Hepatocyte (in vitro differentiated cells): Measurements from ENCODE around the gene ITPKB. TPM values are rescaled to one million over a fixed set of nuclear protein-coding genes. Genes with fewer than 3 reads are reported as not detected.
A peak's percentile ranks its signal among the peaks of the same experiment; 100 is the strongest.

Source experiments
- DNase-seq: peaks from one replicate; pipeline ENCODE4 v3.0.0-alpha.2; 2016; ENCODE audit warnings: low spot score
- H2AFZ ChIP-seq: fragments of 200-600 bp; sonication (generic); 2 replicates; pipeline ENCODE4 v1.6.0; 2016; ENCODE audit warnings: antibody characterized with exemption, mild to moderate bottlenecking
- H3K27ac ChIP-seq: fragments of 200-600 bp; sonication (generic); 2 replicates; pipeline ENCODE4 v1.5.1; 2016; ENCODE audit warnings: mild to moderate bottlenecking
- H3K27me3 ChIP-seq: fragments of 200-600 bp; sonication (generic); 2 replicates; pipeline ENCODE4 v1.6.1; 2016
- H3K36me3 ChIP-seq: fragments of 200-600 bp; sonication (generic); replicated peaks from 2 replicates; pipeline ENCODE4 v1.5.1; 2016; ENCODE audit warnings: low read depth; ENCODE audit not compliant: insufficient read depth
- H3K4me1 ChIP-seq: fragments of 200-600 bp; sonication (generic); 2 replicates; pipeline ENCODE4 v1.5.1; 2016; ENCODE audit warnings: mild to moderate bottlenecking, moderate library complexity; ENCODE audit not compliant: insufficient read depth
- H3K4me2 ChIP-seq: fragments of 200-600 bp; sonication (generic); 2 replicates; pipeline ENCODE4 v1.6.0; 2016
- H3K4me3 ChIP-seq: fragments of 200-600 bp; sonication (generic); 2 replicates; pipeline ENCODE4 v1.5.1; 2016; ENCODE audit warnings: mild to moderate bottlenecking
- H3K79me2 ChIP-seq: fragments of 200-600 bp; sonication (generic); 2 replicates; pipeline ENCODE4 v1.6.0; 2017; ENCODE audit warnings: mild to moderate bottlenecking
- H3K9me2 ChIP-seq: fragments of 200-600 bp; sonication (generic); replicated peaks from 2 replicates; pipeline ENCODE4 v1.6.0; 2017; ENCODE audit warnings: mild to moderate bottlenecking; ENCODE audit not compliant: insufficient read depth
- H3K9me3 ChIP-seq: fragments of 200-600 bp; sonication (generic); 2 replicates; pipeline ENCODE4 v1.5.1; 2016; ENCODE audit warnings: low read depth, mild to moderate bottlenecking
- H4K20me1 ChIP-seq: fragments of 200-600 bp; sonication (generic); 2 replicates; pipeline ENCODE4 v1.6.0; 2016; ENCODE audit warnings: mild to moderate bottlenecking; ENCODE audit not compliant: insufficient read depth, poor library complexity, severe bottlenecking
- EZH2 ChIP-seq: fragments of 200-600 bp; sonication (generic); IDR thresholded peaks from 2 replicates; pipeline ENCODE4 v1.6.1; 2016; ENCODE audit warnings: antibody characterized with exemption, mild to moderate bottlenecking, borderline replicate concordance
- EZH2phosphoT487 ChIP-seq: fragments of 200-600 bp; sonication (generic); IDR thresholded peaks from one replicate; pipeline ENCODE4 v1.6.1; 2018; ENCODE audit warnings: antibody characterized with exemption, mild to moderate bottlenecking, low read depth, moderate library complexity; ENCODE audit not compliant: unreplicated experiment, severe bottlenecking
- WGBS: methylation state at CpG from one replicate; pipeline ENCODE4 v1.1.6; 2016; ENCODE audit warnings: low lambda C conversion rate; ENCODE audit errors: missing lambda C conversion rate; 5-methylcytosine and 5-hydroxymethylcytosine counted together
- polyA plus RNA-seq: library from polyadenylated mRNA; unstranded; fragments of >200 nt; fragmentation: Nextera tagmentation; extraction: Ambion mirVana; gene quantifications from 2 replicates; pipeline ENCODE4 v1.2.1, GENCODE V29; 2016
- total RNA-seq: library from RNA; depleted of rRNA; stranded (reverse); fragments of >200 nt; gene quantifications from 2 replicates; pipeline ENCODE4 v1.2.3, GENCODE V29; 2014
- TF ChIP-seq, protein P1 (sequence below): fragments of 200-600 bp; sonication (generic); IDR thresholded peaks from 2 replicates; pipeline ENCODE4 v1.5.1; 2016; ENCODE audit warnings: antibody characterized with exemption, mild to moderate bottlenecking; ENCODE audit not compliant: poor library complexity

Gene ITPKB
- total and polyA plus RNA-seq, 2 experiments from 2014 or later: 11.0 to 13.8 TPM

GRCh38 chr1:226678251-226678650 is 60.8 kb downstream of the ITPKB start:
- Histone ChIP-seq H3K27ac (no peak overlapping the region), H3K9me2 (no peaks in the 10 kb centered on the region), H3K9me3 (no peaks in the 10 kb centered on the region), H3K36me3 (no peaks in the 10 kb centered on the region), H3K4me2 (no peak overlapping the region), H3K4me3 (no peak overlapping the region), H3K27me3 (no peaks in the 10 kb centered on the region), H3K79me2 (no peaks in the 10 kb centered on the region), H2AFZ (no peak overlapping the region), H4K20me1 (no peaks in the 10 kb centered on the region), H3K4me1 (peaks cover 7% of the 10 kb centered on the region)
- no peak for TF ChIP-seq EZH2
- TF ChIP-seq, protein P1, sequence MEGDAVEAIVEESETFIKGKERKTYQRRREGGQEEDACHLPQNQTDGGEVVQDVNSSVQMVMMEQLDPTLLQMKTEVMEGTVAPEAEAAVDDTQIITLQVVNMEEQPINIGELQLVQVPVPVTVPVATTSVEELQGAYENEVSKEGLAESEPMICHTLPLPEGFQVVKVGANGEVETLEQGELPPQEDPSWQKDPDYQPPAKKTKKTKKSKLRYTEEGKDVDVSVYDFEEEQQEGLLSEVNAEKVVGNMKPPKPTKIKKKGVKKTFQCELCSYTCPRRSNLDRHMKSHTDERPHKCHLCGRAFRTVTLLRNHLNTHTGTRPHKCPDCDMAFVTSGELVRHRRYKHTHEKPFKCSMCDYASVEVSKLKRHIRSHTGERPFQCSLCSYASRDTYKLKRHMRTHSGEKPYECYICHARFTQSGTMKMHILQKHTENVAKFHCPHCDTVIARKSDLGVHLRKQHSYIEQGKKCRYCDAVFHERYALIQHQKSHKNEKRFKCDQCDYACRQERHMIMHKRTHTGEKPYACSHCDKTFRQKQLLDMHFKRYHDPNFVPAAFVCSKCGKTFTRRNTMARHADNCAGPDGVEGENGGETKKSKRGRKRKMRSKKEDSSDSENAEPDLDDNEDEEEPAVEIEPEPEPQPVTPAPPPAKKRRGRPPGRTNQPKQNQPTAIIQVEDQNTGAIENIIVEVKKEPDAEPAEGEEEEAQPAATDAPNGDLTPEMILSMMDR: no peak
- TF ChIP-seq EZH2phosphoT487: no peak
- 94% methylated on average over 2 of the region's 2 CpGs for WGBS
- no peak for DNase-seq

DNA sequence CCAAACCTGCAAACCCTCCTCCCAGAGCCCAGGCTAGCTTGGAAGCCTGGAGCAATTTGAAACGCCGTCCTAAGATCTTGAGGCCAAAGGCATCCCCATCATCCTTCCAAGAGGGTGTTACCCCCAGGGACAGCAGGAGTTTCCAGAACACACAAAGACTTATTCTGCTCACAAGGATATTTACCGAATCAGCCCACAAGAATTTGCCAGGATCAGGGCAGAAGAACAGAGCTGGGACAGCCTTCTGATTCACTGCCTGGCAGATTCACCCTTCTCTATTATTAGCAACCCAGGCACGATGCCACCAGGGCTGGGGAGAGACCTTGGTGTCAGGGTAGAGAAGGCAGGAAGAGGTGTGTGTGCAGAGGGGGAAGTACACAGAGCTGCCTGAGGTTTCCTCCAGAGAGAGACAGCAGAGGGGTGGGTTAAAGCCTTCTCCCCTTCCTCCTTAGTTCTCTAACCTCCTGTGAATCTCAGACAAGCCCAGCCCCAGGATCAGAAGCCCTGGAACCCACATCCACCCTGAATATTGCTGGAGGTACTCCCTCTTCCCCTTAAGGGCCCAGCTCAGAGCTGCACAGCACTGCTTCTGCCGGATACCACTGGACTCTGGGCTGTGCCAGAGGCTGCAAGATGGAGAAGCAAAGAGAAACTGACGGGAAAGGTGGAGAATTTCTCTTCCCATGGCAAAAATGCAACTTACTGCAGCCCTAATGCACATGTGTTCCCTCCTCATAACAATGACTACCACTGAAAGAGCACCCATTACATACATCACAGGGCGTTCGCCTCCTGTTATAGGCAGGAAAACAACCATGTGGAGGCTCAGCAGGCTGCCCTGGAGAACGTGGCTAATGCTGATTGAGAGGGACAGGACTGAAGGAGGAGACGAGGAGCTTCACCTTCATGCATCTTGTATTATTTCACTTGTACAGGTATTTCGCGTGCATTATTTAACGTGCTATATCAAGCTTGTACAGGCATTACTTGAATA is 61.8 kb downstream of the ITPKB start:
- H3K4me3 ChIP-seq: no peak overlapping the region
- no peaks in the 10 kb centered on the region for H3K9me3 ChIP-seq
- H2AFZ ChIP-seq: no peak overlapping the region
- no peak overlapping the region for H3K4me2 ChIP-seq
- peak; percentile 50 for DNase-seq
- TF ChIP-seq, protein P1: no peak
- TF ChIP-seq EZH2phosphoT487: no peak
- TF ChIP-seq EZH2: no peak
- 79% methylated on average over 13 of the region's 13 CpGs for WGBS
- H3K27me3 ChIP-seq: no peaks in the 10 kb centered on the region
- no peaks in the 10 kb centered on the region for H4K20me1 ChIP-seq
- H3K27ac ChIP-seq: peak overlapping the region; percentile 35
- peaks cover 7% of the 10 kb centered on the region for H3K4me1 ChIP-seq
- no peaks in the 10 kb centered on the region for H3K36me3 ChIP-seq
- no peaks in the 10 kb centered on the region for H3K79me2 ChIP-seq
- no peaks in the 10 kb centered on the region for H3K9me2 ChIP-seq

GRCh38 chr1:226676381-226676780 is 62.7 kb downstream of the ITPKB start:
- Histone ChIP-seq H3K79me2 (no peaks in the 10 kb centered on the region), H3K4me3 (no peak overlapping the region), H3K4me1 (peaks cover 7% of the 10 kb centered on the region), H3K27ac (peak overlapping the region; percentile 35), H3K9me2 (no peaks in the 10 kb centered on the region), H3K27me3 (no peaks in the 10 kb centered on the region), H3K36me3 (no peaks in the 10 kb centered on the region), H4K20me1 (no peaks in the 10 kb centered on the region), H3K4me2 (no peak overlapping the region), H3K9me3 (no peaks in the 10 kb centered on the region), H2AFZ (no peak overlapping the region)
- DNase-seq: no peak
- TF ChIP-seq, protein P1: no peak
- TF ChIP-seq EZH2 (no peak), EZH2phosphoT487 (no peak)
- 83% methylated on average over 5 of the region's 5 CpGs for WGBS
